CD14-positive monocyte (primary cell): ENCODE data around the gene RAB20. TPM values are rescaled to one million over a fixed set of nuclear protein-coding genes. Genes with fewer than 3 reads are reported as not detected.
A peak's percentile ranks its signal among the peaks of the same experiment; 100 is the strongest.

Experiments used
- DNase-seq, 3 donors: peaks; one replicate each; pipeline ENCODE4 v3.0.0-alpha.2; 2011 to 2022
- H2AFZ ChIP-seq: 2 replicates; pipeline ENCODE4 v1.6.0; 2012; ENCODE audit warnings: mild to moderate bottlenecking, low read depth, low read length, inconsistent platforms; ENCODE audit not compliant: insufficient read depth, poor library complexity, severe bottlenecking
- H3K27ac ChIP-seq, 2 donors: 1 replicate in 1 of 2; 2 replicates in 1 of 2; pipeline ENCODE4 v1.5.1; 2012 to 2013; ENCODE audit warnings: low read length in 2 of 2, control low read depth in 1 of 2, inconsistent platforms in 1 of 2, low read depth in 1 of 2, mild to moderate bottlenecking in 1 of 2
- H3K27me3 ChIP-seq, 2 donors: one replicate each; pipeline versions ENCODE4 v1.6.0 to v1.6.1; 2011 to 2013; ENCODE audit warnings: low read length in 2 of 2; ENCODE audit not compliant: control insufficient read depth in 2 of 2, insufficient read depth in 2 of 2
- H3K36me3 ChIP-seq, 2 donors: replicated peaks in 1 of 2; 1 replicate in 1 of 2; 2 replicates in 1 of 2; pipeline versions ENCODE4 v1.5.1 to v1.6.1; 2012 to 2013; ENCODE audit warnings: low read length in 2 of 2, control low read depth in 1 of 2, inconsistent platforms in 1 of 2, mild to moderate bottlenecking in 1 of 2; ENCODE audit not compliant: insufficient read depth in 2 of 2, control insufficient read depth in 1 of 2
- H3K4me1 ChIP-seq, 2 donors: 1 replicate in 1 of 2; 2 replicates in 1 of 2; pipeline versions ENCODE4 v1.5.1 to v1.6.1; 2012 to 2013; ENCODE audit warnings: low read length in 2 of 2, control low read depth in 1 of 2, inconsistent platforms in 1 of 2, mild to moderate bottlenecking in 1 of 2, moderate library complexity in 1 of 2; ENCODE audit not compliant: insufficient read depth in 2 of 2, control insufficient read depth in 1 of 2
- H3K4me2 ChIP-seq: replicated peaks from 2 replicates; pipeline ENCODE3; 2012; ENCODE audit warnings: low read length, moderate library complexity, mild to moderate bottlenecking; ENCODE audit not compliant: poor library complexity, severe bottlenecking; ENCODE audit errors: extremely low read depth
- H3K4me3 ChIP-seq, 3 experiments: fragments of 200-600 bp in 1 of 3; sonication (generic) in 1 of 3; replicated peaks in 1 of 3; 1 replicate in 2 of 3; 2 replicates in 1 of 3; pipeline ENCODE4 v1.5.1; 2011 to 2013; ENCODE audit warnings: low read length in 3 of 3, mild to moderate bottlenecking in 3 of 3, control low read depth in 2 of 3, low read depth in 2 of 3, inconsistent platforms in 1 of 3, moderate library complexity in 1 of 3
- H3K79me2 ChIP-seq: 2 replicates; pipeline ENCODE4 v1.6.0; 2012; ENCODE audit warnings: mild to moderate bottlenecking, control low read depth, inconsistent platforms, low read length, moderate library complexity; ENCODE audit not compliant: insufficient read depth
- H3K9ac ChIP-seq: 2 replicates; pipeline ENCODE4 v1.6.0; 2017; ENCODE audit warnings: low read length, mild to moderate bottlenecking; ENCODE audit not compliant: insufficient read depth, poor library complexity, severe bottlenecking
- H3K9me3 ChIP-seq, 2 donors: replicated peaks in 1 of 2; 1 replicate in 1 of 2; 2 replicates in 1 of 2; pipeline versions ENCODE4 v1.5.1 to v1.6.1; 2012 to 2013; ENCODE audit warnings: low read length in 2 of 2, control low read depth in 1 of 2; ENCODE audit not compliant: control insufficient read depth in 1 of 2, insufficient read depth in 1 of 2
- H4K20me1 ChIP-seq: 2 replicates; pipeline ENCODE4 v1.6.0; 2012; ENCODE audit warnings: mild to moderate bottlenecking, low read length, control low read depth, moderate library complexity; ENCODE audit not compliant: insufficient read depth
- H3K27ac Mint-ChIP-seq, 7 donors: one replicate each; pipeline ENCODE4 v1.8.0; 2020; ENCODE audit warnings: mild to moderate bottlenecking in 7 of 7, mixed read lengths in 7 of 7, moderate library complexity in 6 of 7, inconsistent platforms in 2 of 7
- H3K27me3 Mint-ChIP-seq, 3 donors: one replicate each; pipeline ENCODE4 v1.8.0; 2021 to 2022; ENCODE audit warnings: low read depth in 3 of 3, mild to moderate bottlenecking in 3 of 3, mixed read lengths in 3 of 3, moderate library complexity in 3 of 3, inconsistent platforms in 1 of 3
- H3K36me3 Mint-ChIP-seq, 2 donors: one replicate each; pipeline ENCODE4 v1.8.0; 2020; ENCODE audit warnings: mixed read lengths in 2 of 2, inconsistent platforms in 1 of 2, mild to moderate bottlenecking in 1 of 2
- H3K4me1 Mint-ChIP-seq: one replicate; pipeline ENCODE4 v1.8.0; 2020; ENCODE audit warnings: mild to moderate bottlenecking, mixed read lengths
- H3K4me3 Mint-ChIP-seq, 2 donors: one replicate each; pipeline ENCODE4 v1.8.0; 2020; ENCODE audit warnings: mild to moderate bottlenecking in 2 of 2, mixed read lengths in 2 of 2, moderate library complexity in 1 of 2
- H3K9me3 Mint-ChIP-seq, 7 donors: one replicate each; pipeline ENCODE4 v1.8.0; 2020 to 2022; ENCODE audit warnings: mixed read lengths in 7 of 7, mild to moderate bottlenecking in 6 of 7, moderate library complexity in 6 of 7, inconsistent platforms in 2 of 7
- WGBS: methylation state at CpG from one replicate; pipeline ENCODE4 v1.1.5; 2013; ENCODE audit warnings: missing lambda C conversion rate; ENCODE audit not compliant: insufficient coverage; 5-methylcytosine and 5-hydroxymethylcytosine counted together
- intact Hi-C, 2 donors: fragments of 100-400 bp; cut with micrococcal nuclease; formaldehyde crosslinking; loops; one replicate each; pipeline versions ENCODE4 v1.15.0 to v1.15.1; 2023
- polyA plus RNA-seq, 3 donors: library from polyadenylated mRNA; depleted of rRNA in 1 of 3; unstranded in 2 of 3; stranded (reverse) in 1 of 3; fragments of 300-500 nt in 2 of 3; fragments of >200 nt in 1 of 3; fragmentation: Illumina TruSeq in 2 of 3; gene quantifications; 1 replicate in 2 of 3; 2 replicates in 1 of 3; pipeline ENCODE4 v1.2.3, GENCODE V29; 2012 to 2021
- TF ChIP-seq, protein P1 (sequence below): fragments of 200-600 bp; IDR thresholded peaks from one replicate; pipeline ENCODE4 v1.8.0; 2022; ENCODE audit warnings: antibody characterized with exemption, mild to moderate bottlenecking

The RAB20 gene
- polyA plus RNA-seq, 3 donors = 37.8 to 77.5 (median 43.1) TPM

DNA sequence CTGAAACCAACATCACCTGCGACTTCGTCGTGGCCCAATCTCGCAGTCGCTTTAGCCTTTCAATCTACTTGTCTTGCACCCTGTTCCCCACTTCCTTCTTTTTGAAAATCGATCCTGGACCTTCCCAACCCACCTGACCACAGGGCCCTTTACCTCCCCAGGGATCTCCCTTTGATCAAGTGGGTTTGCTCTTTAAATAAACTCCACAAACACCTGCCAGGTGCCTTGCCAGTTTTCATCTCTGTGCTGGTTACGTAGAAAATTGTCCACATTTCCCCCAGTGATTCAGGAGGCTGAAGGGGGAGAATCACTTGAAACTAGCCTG, 14.5 kb upstream of the RAB20 start:
- Mint-ChIP-seq H3K4me1 (peaks cover 33% of the 10 kb centered on the region), H3K27me3 (peaks cover 7 to 17% (median 12%) of the 10 kb centered on the region in 3 donors), H3K36me3 (no peaks in the 10 kb centered on the region), H3K27ac (peak overlapping the region in 5 of 7 donors; percentile 22 to 75 (median 51)), H3K4me3 (peak overlapping the region in 1 of 2 donors; percentile 74), H3K9me3 (peaks cover 0 to 10% (median 0%) of the 10 kb centered on the region in 7 donors)
- Histone ChIP-seq H3K4me2 (peak overlapping the region; percentile 54), H3K4me3 (peak overlapping the region in 1 of 3 experiments; percentile 36), H3K9me3 (no peaks in the 10 kb centered on the region), H3K27me3 (peaks cover 0 to 7% of the 10 kb centered on the region in 2 donors), H3K9ac (no peak overlapping the region), H4K20me1 (no peaks in the 10 kb centered on the region), H2AFZ (no peak overlapping the region), H3K27ac (no peak overlapping the region), H3K79me2 (no peaks in the 10 kb centered on the region), H3K36me3 (no peaks in the 10 kb centered on the region), H3K4me1 (peaks cover 21 to 32% of the 10 kb centered on the region in 2 donors)
- no peak for DNase-seq
- TF ChIP-seq, protein P1, sequence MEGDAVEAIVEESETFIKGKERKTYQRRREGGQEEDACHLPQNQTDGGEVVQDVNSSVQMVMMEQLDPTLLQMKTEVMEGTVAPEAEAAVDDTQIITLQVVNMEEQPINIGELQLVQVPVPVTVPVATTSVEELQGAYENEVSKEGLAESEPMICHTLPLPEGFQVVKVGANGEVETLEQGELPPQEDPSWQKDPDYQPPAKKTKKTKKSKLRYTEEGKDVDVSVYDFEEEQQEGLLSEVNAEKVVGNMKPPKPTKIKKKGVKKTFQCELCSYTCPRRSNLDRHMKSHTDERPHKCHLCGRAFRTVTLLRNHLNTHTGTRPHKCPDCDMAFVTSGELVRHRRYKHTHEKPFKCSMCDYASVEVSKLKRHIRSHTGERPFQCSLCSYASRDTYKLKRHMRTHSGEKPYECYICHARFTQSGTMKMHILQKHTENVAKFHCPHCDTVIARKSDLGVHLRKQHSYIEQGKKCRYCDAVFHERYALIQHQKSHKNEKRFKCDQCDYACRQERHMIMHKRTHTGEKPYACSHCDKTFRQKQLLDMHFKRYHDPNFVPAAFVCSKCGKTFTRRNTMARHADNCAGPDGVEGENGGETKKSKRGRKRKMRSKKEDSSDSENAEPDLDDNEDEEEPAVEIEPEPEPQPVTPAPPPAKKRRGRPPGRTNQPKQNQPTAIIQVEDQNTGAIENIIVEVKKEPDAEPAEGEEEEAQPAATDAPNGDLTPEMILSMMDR = no peak
- intact Hi-C loops = no loop called here
- WGBS = 7% methylated on average over 6 of the region's 7 CpGs

DNA sequence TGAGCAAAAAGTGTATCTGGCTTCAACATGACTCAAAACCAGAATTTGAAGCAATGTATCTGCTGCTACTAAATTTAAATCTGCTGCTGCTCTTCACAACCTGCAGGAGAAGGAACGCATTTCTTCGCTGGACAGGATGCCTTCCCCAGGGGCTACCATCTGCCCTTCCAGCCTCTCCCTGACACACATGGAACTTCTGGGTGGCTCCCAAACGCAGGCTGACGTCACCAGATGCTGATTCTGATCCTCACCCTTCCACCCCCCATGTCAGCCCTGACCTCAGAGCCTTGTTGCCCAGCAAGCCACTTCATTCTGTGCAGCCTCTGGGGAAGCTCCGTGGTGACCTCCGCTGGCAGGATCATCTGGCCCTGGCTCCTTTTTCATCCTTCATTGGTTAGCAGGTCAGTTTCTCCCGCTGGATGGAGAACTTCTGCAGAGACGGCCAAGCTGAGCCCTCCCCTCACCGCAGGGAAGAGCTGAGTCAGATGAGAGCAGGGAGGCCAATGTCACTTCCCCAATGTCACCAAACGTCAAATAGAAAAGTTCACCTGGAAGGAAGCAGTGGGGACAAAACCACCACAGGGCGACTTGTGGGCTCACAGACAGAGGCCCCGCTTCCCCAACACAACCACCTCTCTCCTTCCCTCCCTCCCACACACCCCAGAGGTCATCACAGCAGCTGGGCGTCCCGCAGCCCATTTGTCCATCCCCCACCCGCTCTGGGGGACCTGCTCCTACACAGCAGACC, 14.0 kb upstream of the RAB20 start:
- peaks cover 29% of the 10 kb centered on the region for H3K4me1 Mint-ChIP-seq
- peak overlapping the region in 1 of 3 experiments; percentile 36 for H3K4me3 ChIP-seq
- H3K27me3 ChIP-seq = peaks cover 0 to 7% of the 10 kb centered on the region in 2 donors
- no peaks in the 10 kb centered on the region for H3K36me3 Mint-ChIP-seq
- TF ChIP-seq, protein P1 = no peak
- H3K27ac Mint-ChIP-seq = peak overlapping the region in 5 of 7 donors; percentile 42 to 75 (median 51)
- no peaks in the 10 kb centered on the region for H3K9me3 ChIP-seq
- intact Hi-C loops = no loop called here
- H3K27ac ChIP-seq = no peak overlapping the region
- H4K20me1 ChIP-seq = no peaks in the 10 kb centered on the region
- H3K36me3 ChIP-seq = no peaks in the 10 kb centered on the region
- H3K9me3 Mint-ChIP-seq = peaks cover 0 to 10% (median 0%) of the 10 kb centered on the region in 7 donors
- peak overlapping the region; percentile 28 to 74 for H3K4me3 Mint-ChIP-seq
- H3K27me3 Mint-ChIP-seq = peaks cover 7 to 17% (median 12%) of the 10 kb centered on the region in 3 donors
- H3K4me2 ChIP-seq = peak overlapping the region; percentile 54
- WGBS = 11% methylated on average over 15 of the region's 15 CpGs
- no peaks in the 10 kb centered on the region for H3K79me2 ChIP-seq
- peak overlapping the region; percentile 47 for H2AFZ ChIP-seq
- H3K4me1 ChIP-seq = peaks cover 17 to 27% of the 10 kb centered on the region in 2 donors
- peak; percentile 55 to 75 (median 59) for DNase-seq
- no peak overlapping the region for H3K9ac ChIP-seq
